Panc1 (cell line): ENCODE measurements around the gene NCOA3. TPM values are rescaled to one million over a fixed set of nuclear protein-coding genes. Genes with fewer than 3 reads are reported as not detected.

Source experiments
- ATAC-seq: fragments of 200-7000 bp; cut with Tn5 transposase; 2 replicates; pipeline ENCODE4 v1.9.1; 2020; ENCODE audit warnings: mild to moderate bottlenecking, moderate library complexity
- BruUV-seq: library from RNA; stranded (reverse); fragments of 400-500 nt; replicated peaks from 2 replicates; lab custom pipeline; 2021; lab: Mats Ljungman, UMichigan
- CTCF ChIA-PET: fragments of 300-600 bp; sonication (Branson Sonifier 250); formaldehyde crosslinking; loops from one replicate; lab custom pipeline; 2022; ENCODE audit warnings: antibody characterized with exemption; lab: Charles Lee
- POLR2A ChIA-PET: fragments of 300-600 bp; sonication (Branson Sonifier 250); formaldehyde crosslinking; loops from one replicate; lab custom pipeline; 2022; ENCODE audit warnings: antibody characterized with exemption; lab: Charles Lee
- DNase-seq: peaks from one replicate; pipeline ENCODE4 v3.0.0-alpha.2; 2010; ENCODE audit warnings: low read depth, low spot score
- H3K27ac ChIP-seq: 2 replicates; pipeline ENCODE4 v1.5.1; 2011; ENCODE audit warnings: mild to moderate bottlenecking, low read length, inconsistent platforms
- H3K27me3 ChIP-seq: fragments of 200-500 bp; sonication (Bioruptor generic); 2 replicates; pipeline ENCODE4 v1.6.0; 2014; ENCODE audit warnings: low read length, inconsistent platforms; ENCODE audit not compliant: control insufficient read depth, insufficient read depth
- H3K36me3 ChIP-seq: fragments of 200-500 bp; sonication (Bioruptor generic); 2 replicates; pipeline ENCODE4 v1.5.1; 2014; ENCODE audit warnings: inconsistent platforms, mild to moderate bottlenecking, low read length, moderate library complexity; ENCODE audit not compliant: control insufficient read depth, insufficient read depth
- H3K4me1 ChIP-seq: 2 replicates; pipeline ENCODE4 v1.5.1; 2011; ENCODE audit warnings: inconsistent platforms, mild to moderate bottlenecking, low read length, moderate library complexity; ENCODE audit not compliant: control insufficient read depth, insufficient read depth
- H3K4me3 ChIP-seq, 2 experiments: 2 replicates each; pipeline ENCODE4 v1.5.1; 2011 to 2012; ENCODE audit warnings: low read depth in 2 of 2, low read length in 2 of 2, mild to moderate bottlenecking in 2 of 2, inconsistent platforms in 1 of 2, moderate library complexity in 1 of 2
- H3K9me3 ChIP-seq: fragments of 200-500 bp; sonication (Bioruptor generic); 2 replicates; pipeline ENCODE4 v1.5.1; 2014; ENCODE audit warnings: low read depth, mild to moderate bottlenecking, inconsistent platforms, low read length, moderate library complexity; ENCODE audit not compliant: control insufficient read depth, insufficient read depth
- POLR2AphosphoS5 ChIP-seq: IDR thresholded peaks from 2 replicates; pipeline ENCODE4 v1.6.1; 2012; ENCODE audit warnings: mild to moderate bottlenecking, low read depth, low read length, moderate library complexity
- REST ChIP-seq, 2 experiments: IDR thresholded peaks; 2 replicates each; pipeline ENCODE4 v1.6.1; 2011 to 2012; ENCODE audit warnings: low read depth in 2 of 2, control low read depth in 1 of 2, low read length in 1 of 2, mild to moderate bottlenecking in 1 of 2, moderate library complexity in 1 of 2; ENCODE audit not compliant: insufficient read depth in 1 of 2
- SIN3A ChIP-seq: IDR thresholded peaks from 2 replicates; pipeline ENCODE4 v1.6.1; 2012; ENCODE audit warnings: low read depth, mild to moderate bottlenecking, low read length, moderate library complexity, borderline replicate concordance; ENCODE audit not compliant: insufficient read depth
- TCF7L2 ChIP-seq: IDR thresholded peaks from 2 replicates; pipeline ENCODE4 v1.6.1; 2011; ENCODE audit warnings: mild to moderate bottlenecking, low read depth, low read length, inconsistent platforms
- in situ Hi-C: cut with HindIII; loops from 2 replicates; pipeline ENCODE4 v1.10.0; 2016; ENCODE audit warnings: low sequenced_read_pairs, low pct_unique_long_range_greater_than_20kb
- intact Hi-C: fragments of 100-400 bp; cut with micrococcal nuclease; formaldehyde crosslinking; loops from one replicate; pipeline ENCODE4 v1.10.0; 2022; ENCODE audit not compliant: unreplicated experiment
- total RNA-seq: library from RNA; stranded (reverse); gene quantifications from one replicate; pipeline ENCODE4 v1.2.1, GENCODE V29; 2021; ENCODE audit not compliant: unreplicated experiment
- TF ChIP-seq, protein P1 (sequence below): fragments of 450-650 bp; IDR thresholded peaks from 2 replicates; pipeline ENCODE4 v1.5.1; 2017; ENCODE audit warnings: mild to moderate bottlenecking

NCOA3 gene
- total RNA-seq, 1 experiment from 2014 or later: 47.7 TPM

DNA sequence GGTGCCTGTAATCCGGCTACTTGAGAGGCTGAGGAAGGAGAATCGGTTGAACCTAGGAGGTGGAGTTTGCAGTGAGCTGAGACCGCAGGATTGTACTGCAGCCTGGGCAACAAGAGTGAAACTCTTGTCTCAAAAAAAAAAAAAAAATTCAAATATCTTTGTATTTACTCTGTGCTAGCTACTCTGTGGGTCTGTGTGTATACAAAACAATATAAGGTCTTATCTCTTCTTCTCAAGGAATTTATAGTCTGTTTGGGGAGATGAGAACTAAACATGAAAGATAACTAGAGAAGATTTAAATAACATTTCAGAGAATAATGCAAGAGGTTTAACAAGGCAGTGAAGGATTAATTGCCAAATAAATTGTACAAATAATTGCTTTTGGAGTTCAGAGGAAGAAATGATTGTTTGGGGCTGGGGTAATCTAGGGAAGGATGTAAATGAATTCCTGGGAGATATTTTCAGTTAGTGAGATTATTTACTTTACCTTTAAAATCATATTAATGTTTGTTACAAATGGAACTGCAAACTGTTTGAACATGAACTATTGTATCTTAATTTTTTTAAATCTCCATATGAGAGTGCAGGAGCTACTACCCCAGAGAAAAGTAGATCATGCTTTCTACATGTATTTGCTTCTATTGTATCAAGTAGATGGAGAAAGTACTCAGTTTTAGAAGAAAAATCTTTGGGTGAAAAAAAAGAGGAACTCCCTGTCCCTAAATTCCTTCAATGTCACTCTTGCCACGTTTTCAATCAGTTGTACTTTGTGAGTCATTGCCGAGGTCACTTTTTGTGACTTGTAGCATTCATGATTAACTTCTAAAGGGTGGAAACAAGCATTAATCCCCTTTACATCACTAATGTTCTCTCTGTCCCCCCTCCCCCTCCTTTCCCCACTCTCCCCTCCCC lies 39.0 kb downstream of the NCOA3 start:
- Histone ChIP-seq H3K4me1 (peaks cover 19% of the 10 kb centered on the region; the same call in 1 of the 2 replicates), H3K4me3 (no peak overlapping the region), H3K27ac (no peak overlapping the region), H3K36me3 (no peaks in the 10 kb centered on the region), H3K9me3 (no peaks in the 10 kb centered on the region), H3K27me3 (no peaks in the 10 kb centered on the region)
- no TSS peak for BruUV-seq
- ChIA-PET CTCF (no interaction called here), POLR2A (no interaction called here)
- in situ Hi-C loops (no loop called here), intact Hi-C loops (no loop called here)
- DNase-seq (no peak), ATAC-seq (no peak)
- TF ChIP-seq SIN3A: no peak
- TF ChIP-seq, protein P1, sequence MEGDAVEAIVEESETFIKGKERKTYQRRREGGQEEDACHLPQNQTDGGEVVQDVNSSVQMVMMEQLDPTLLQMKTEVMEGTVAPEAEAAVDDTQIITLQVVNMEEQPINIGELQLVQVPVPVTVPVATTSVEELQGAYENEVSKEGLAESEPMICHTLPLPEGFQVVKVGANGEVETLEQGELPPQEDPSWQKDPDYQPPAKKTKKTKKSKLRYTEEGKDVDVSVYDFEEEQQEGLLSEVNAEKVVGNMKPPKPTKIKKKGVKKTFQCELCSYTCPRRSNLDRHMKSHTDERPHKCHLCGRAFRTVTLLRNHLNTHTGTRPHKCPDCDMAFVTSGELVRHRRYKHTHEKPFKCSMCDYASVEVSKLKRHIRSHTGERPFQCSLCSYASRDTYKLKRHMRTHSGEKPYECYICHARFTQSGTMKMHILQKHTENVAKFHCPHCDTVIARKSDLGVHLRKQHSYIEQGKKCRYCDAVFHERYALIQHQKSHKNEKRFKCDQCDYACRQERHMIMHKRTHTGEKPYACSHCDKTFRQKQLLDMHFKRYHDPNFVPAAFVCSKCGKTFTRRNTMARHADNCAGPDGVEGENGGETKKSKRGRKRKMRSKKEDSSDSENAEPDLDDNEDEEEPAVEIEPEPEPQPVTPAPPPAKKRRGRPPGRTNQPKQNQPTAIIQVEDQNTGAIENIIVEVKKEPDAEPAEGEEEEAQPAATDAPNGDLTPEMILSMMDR: no peak
- TF ChIP-seq TCF7L2: no peak
- TF ChIP-seq REST (IDR thresholded peaks at IDR 0.05; ENCODE audit: insufficient read depth in 1 of 2, low read depth in 2 of 2, low read length in 1 of 2): no peak
- no peak for TF ChIP-seq POLR2AphosphoS5

- ChIA-PET POLR2A (no interaction called here), CTCF (no interaction called here)
- in situ Hi-C loops (no loop called here), intact Hi-C loops (no loop called here)
- no TSS peak for BruUV-seq
- no peaks in the 10 kb centered on the region for H3K27me3 ChIP-seq
- DNase-seq (no peak), ATAC-seq (no peak)
- H3K9me3 ChIP-seq: no peaks in the 10 kb centered on the region
- no peak overlapping the region for H3K27ac ChIP-seq
- H3K4me1 ChIP-seq: peaks cover 19% of the 10 kb centered on the region; the same call in 1 of the 2 replicates
- no peaks in the 10 kb centered on the region for H3K36me3 ChIP-seq
- H3K4me3 ChIP-seq: no peak overlapping the region
- TF ChIP-seq, protein P1: no peak
- TF ChIP-seq REST (IDR thresholded peaks at IDR 0.05; ENCODE audit: insufficient read depth in 1 of 2, low read depth in 2 of 2, low read length in 1 of 2): no peak
- TF ChIP-seq SIN3A: no peak
- no peak for TF ChIP-seq TCF7L2
Measured at GRCh38 chr20:47541355-47541922, 39.8 kb downstream of the NCOA3 start.
